HG02623 (cell line): ENCODE measurements around the gene ACTN3.
"Not testable (repeated sequence)": the region's sequence is repeated elsewhere in the genome, so short reads cannot be mapped to it uniquely, and the experiment has no call there.

ENCODE experiments used
- ATAC-seq: cut with Tn5 transposase; IDR thresholded peaks from one replicate; pipeline ENCODE4 v1.9.1; 2021; ENCODE audit warnings: moderate library complexity; ENCODE audit not compliant: unreplicated experiment

The ACTN3 gene

GRCh38 chr11:66546368-66546965 lies at the start of gene ACTN3:
TSS of gene ACTN3 (plus strand) at chr11:66546903. CDS start at chr11:66546938, 35 bp downstream.
- ATAC-seq, result no peak

- ATAC-seq, result no peak
Measured at GRCh38 chr11:66497206-66497605, 49.5 kb upstream of the ACTN3 start.

- ATAC-seq, result no peak
Measured at GRCh38 chr11:66498506-66498905, 48.2 kb upstream of the ACTN3 start.

- no peak for ATAC-seq
Measured at GRCh38 chr11:66505276-66505816, 41.4 kb upstream of the ACTN3 start.

GRCh38 chr11:66509131-66509561 lies 37.6 kb upstream of the ACTN3 start:
- no peak for ATAC-seq

- ATAC-seq, result peak; percentile 68
Measured at GRCh38 chr11:66510271-66510989, 36.3 kb upstream of the ACTN3 start, which contains the start of gene BBS1. TSS of gene BBS1 (plus strand) at chr11:66510635. CDS start at chr11:66510660, 25 bp downstream.

- no peak for ATAC-seq
Measured at GRCh38 chr11:66510990-66511339, 35.7 kb upstream of the ACTN3 start.

- ATAC-seq, result no peak
Measured at GRCh38 chr11:66523611-66524010, 23.1 kb upstream of the ACTN3 start.

- ATAC-seq, result no peak
Measured at GRCh38 chr11:66524304-66525040, 22.2 kb upstream of the ACTN3 start.

GRCh38 chr11:66529069-66529468 lies 17.6 kb upstream of the ACTN3 start:
- ATAC-seq, result no peak

- no peak for ATAC-seq
Measured at GRCh38 chr11:66529655-66530054, 17.0 kb upstream of the ACTN3 start.

- no peak for ATAC-seq
Measured at GRCh38 chr11:66530927-66531709, 15.6 kb upstream of the ACTN3 start.

GRCh38 chr11:66531841-66532240 lies 14.9 kb upstream of the ACTN3 start:
- no peak for ATAC-seq

GRCh38 chr11:66532784-66533183 lies 13.9 kb upstream of the ACTN3 start:
- no peak for ATAC-seq

- no peak for ATAC-seq
Measured at GRCh38 chr11:66539170-66539869, 7.4 kb upstream of the ACTN3 start.

GRCh38 chr11:66539870-66540213 lies 6.9 kb upstream of the ACTN3 start:
- ATAC-seq, result no peak

- not testable (repeated sequence) for ATAC-seq
Measured at GRCh38 chr11:66540598-66540997, 6.1 kb upstream of the ACTN3 start.

GRCh38 chr11:66541892-66542291 lies 4.8 kb upstream of the ACTN3 start:
- ATAC-seq, result no peak

GRCh38 chr11:66542362-66542761 lies 4.3 kb upstream of the ACTN3 start:
- no peak for ATAC-seq
